Measurements from ENCODE around the gene SIRPB2. TPM values are rescaled to one million over a fixed set of nuclear protein-coding genes. Genes with fewer than 3 reads are reported as not detected.

Gene SIRPB2
- polyA plus RNA-seq, result not detected in 2 replicates
- not detected in 2 replicates for polyA minus RNA-seq

- Histone ChIP-seq H3K9ac (ENCODE audit: low read length) (no peak within 1 kb of the TSS), H3K4me2 (ENCODE audit: low read length) (no peak within 1 kb of the TSS), H3F3A (ENCODE audit: insufficient read depth, low read length, poor library complexity, severe bottlenecking) (no peaks in the 10 kb centered on the region), H3K27ac (ENCODE audit: low read length) (no peak within 1 kb of the TSS), H3K27me3 (ENCODE audit: insufficient read depth, low read depth, low read length) (no peaks in the 10 kb centered on the region), H3K9me2 (ENCODE audit: insufficient read depth, low read length) (no peaks in the 10 kb centered on the region), H3K36me3 (ENCODE audit: insufficient read depth, low read length) (no peaks in the 10 kb centered on the region), H3K79me2 (replicated peaks; ENCODE audit: insufficient read depth, low read length) (no peaks in the 10 kb centered on the region), H3K9me3 (ENCODE audit: low read length) (no peaks in the 10 kb centered on the region), H4K20me1 (ENCODE audit: insufficient read depth) (no peaks in the 10 kb centered on the region), H2AFZ (ENCODE audit: low read depth, low read length) (no peak within 1 kb of the TSS), H3K4me3 (ENCODE audit: low read length) (no peak within 1 kb of the TSS)
- no peak for TF ChIP-seq EZH2 (IDR thresholded peaks at IDR 0.05; ENCODE audit: borderline replicate concordance, insufficient read depth, low read length, poor library complexity, severe bottlenecking)
- TF ChIP-seq EP300 (conservative IDR thresholded peaks at IDR 0.05; ENCODE audit: poor library complexity, severe bottlenecking), result no peak
- TF ChIP-seq, protein P1, sequence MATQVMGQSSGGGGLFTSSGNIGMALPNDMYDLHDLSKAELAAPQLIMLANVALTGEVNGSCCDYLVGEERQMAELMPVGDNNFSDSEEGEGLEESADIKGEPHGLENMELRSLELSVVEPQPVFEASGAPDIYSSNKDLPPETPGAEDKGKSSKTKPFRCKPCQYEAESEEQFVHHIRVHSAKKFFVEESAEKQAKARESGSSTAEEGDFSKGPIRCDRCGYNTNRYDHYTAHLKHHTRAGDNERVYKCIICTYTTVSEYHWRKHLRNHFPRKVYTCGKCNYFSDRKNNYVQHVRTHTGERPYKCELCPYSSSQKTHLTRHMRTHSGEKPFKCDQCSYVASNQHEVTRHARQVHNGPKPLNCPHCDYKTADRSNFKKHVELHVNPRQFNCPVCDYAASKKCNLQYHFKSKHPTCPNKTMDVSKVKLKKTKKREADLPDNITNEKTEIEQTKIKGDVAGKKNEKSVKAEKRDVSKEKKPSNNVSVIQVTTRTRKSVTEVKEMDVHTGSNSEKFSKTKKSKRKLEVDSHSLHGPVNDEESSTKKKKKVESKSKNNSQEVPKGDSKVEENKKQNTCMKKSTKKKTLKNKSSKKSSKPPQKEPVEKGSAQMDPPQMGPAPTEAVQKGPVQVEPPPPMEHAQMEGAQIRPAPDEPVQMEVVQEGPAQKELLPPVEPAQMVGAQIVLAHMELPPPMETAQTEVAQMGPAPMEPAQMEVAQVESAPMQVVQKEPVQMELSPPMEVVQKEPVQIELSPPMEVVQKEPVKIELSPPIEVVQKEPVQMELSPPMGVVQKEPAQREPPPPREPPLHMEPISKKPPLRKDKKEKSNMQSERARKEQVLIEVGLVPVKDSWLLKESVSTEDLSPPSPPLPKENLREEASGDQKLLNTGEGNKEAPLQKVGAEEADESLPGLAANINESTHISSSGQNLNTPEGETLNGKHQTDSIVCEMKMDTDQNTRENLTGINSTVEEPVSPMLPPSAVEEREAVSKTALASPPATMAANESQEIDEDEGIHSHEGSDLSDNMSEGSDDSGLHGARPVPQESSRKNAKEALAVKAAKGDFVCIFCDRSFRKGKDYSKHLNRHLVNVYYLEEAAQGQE (IDR thresholded peaks at IDR 0.05; ENCODE audit: borderline replicate concordance), result no peak
- no peak for TF ChIP-seq SMC3 (conservative IDR thresholded peaks at IDR 0.05; ENCODE audit: poor library complexity)
- TF ChIP-seq CTCF (IDR thresholded peaks at IDR 0.05; ENCODE audit: poor library complexity, severe bottlenecking), result no peak
- TF ChIP-seq POLR2AphosphoS5 (IDR thresholded peaks at IDR 0.05), result no peak
- no peak for TF ChIP-seq MXI1 (conservative IDR thresholded peaks at IDR 0.05; ENCODE audit: poor library complexity, severe bottlenecking)
- no peak for TF ChIP-seq RAD21 (conservative IDR thresholded peaks at IDR 0.05)
- no peak for TF ChIP-seq TAF1 (IDR thresholded peaks at IDR 0.05; ENCODE audit: low read depth)
Observed at GRCh38 chr20:1491281-1491840, at the start of gene SIRPB2. SIRPB2 (minus strand) TSS chr20:1491420; CDS start chr20:1491359, 61 bp downstream.

- H3K27ac ChIP-seq (ENCODE audit: low read length), result no peak overlapping the region
- no peak overlapping the region for H3K9ac ChIP-seq (ENCODE audit: low read length)
- H3K9me3 ChIP-seq (ENCODE audit: low read length), result peaks cover 3% of the 10 kb centered on the region
- H3F3A ChIP-seq (ENCODE audit: insufficient read depth, low read length, poor library complexity, severe bottlenecking), result no peaks in the 10 kb centered on the region
- H2AFZ ChIP-seq (ENCODE audit: low read depth, low read length), result no peak overlapping the region
- no peaks in the 10 kb centered on the region for H3K9me2 ChIP-seq (ENCODE audit: insufficient read depth, low read length)
- no peak overlapping the region for H3K4me2 ChIP-seq (ENCODE audit: low read length)
- TF ChIP-seq, protein P1 (IDR thresholded peaks at IDR 0.05; ENCODE audit: borderline replicate concordance), result no peak
- no peak for TF ChIP-seq EP300 (conservative IDR thresholded peaks at IDR 0.05; ENCODE audit: poor library complexity, severe bottlenecking)
- TF ChIP-seq MXI1 (conservative IDR thresholded peaks at IDR 0.05; ENCODE audit: poor library complexity, severe bottlenecking), result no peak
- TF ChIP-seq TAF1 (IDR thresholded peaks at IDR 0.05; ENCODE audit: low read depth), result no peak
- TF ChIP-seq POLR2AphosphoS5 (IDR thresholded peaks at IDR 0.05), result no peak
- no peak for TF ChIP-seq EZH2 (IDR thresholded peaks at IDR 0.05; ENCODE audit: borderline replicate concordance, insufficient read depth, low read length, poor library complexity, severe bottlenecking)
- TF ChIP-seq CTCF (IDR thresholded peaks at IDR 0.05; ENCODE audit: poor library complexity, severe bottlenecking), result no peak
- TF ChIP-seq RAD21 (conservative IDR thresholded peaks at IDR 0.05), result no peak
- TF ChIP-seq SMC3 (conservative IDR thresholded peaks at IDR 0.05; ENCODE audit: poor library complexity), result no peak
- no peak overlapping the region for H3K4me3 ChIP-seq (ENCODE audit: low read length)
- no peaks in the 10 kb centered on the region for H4K20me1 ChIP-seq (ENCODE audit: insufficient read depth)
- H3K79me2 ChIP-seq (replicated peaks; ENCODE audit: insufficient read depth, low read length), result no peaks in the 10 kb centered on the region
- no peaks in the 10 kb centered on the region for H3K27me3 ChIP-seq (ENCODE audit: insufficient read depth, low read depth, low read length)
- H3K36me3 ChIP-seq (ENCODE audit: insufficient read depth, low read length), result no peaks in the 10 kb centered on the region
Observed at GRCh38 chr20:1539816-1540419, 48.7 kb upstream of the SIRPB2 start.
